Endothelial cell (in vitro differentiated cells): ENCODE measurements around the gene KCTD2. TPM values are rescaled to one million over a fixed set of nuclear protein-coding genes. Genes with fewer than 3 reads are reported as not detected.

Experiments
- DNase-seq: peaks from one replicate; pipeline ENCODE4 v3.0.0; 2021; ENCODE audit warnings: low spot score
- H3K27ac Mint-ChIP-seq: one replicate; pipeline ENCODE4 v1.8.0; 2021; ENCODE audit warnings: mixed read lengths, inconsistent platforms; ENCODE audit not compliant: unreplicated experiment
- H3K27me3 Mint-ChIP-seq: one replicate; pipeline ENCODE4 v1.8.0; 2021; ENCODE audit warnings: mild to moderate bottlenecking, moderate library complexity, mixed read lengths, inconsistent platforms; ENCODE audit not compliant: unreplicated experiment
- H3K36me3 Mint-ChIP-seq: one replicate; pipeline ENCODE4 v1.8.0; 2021; ENCODE audit warnings: mild to moderate bottlenecking, low read depth, mixed read lengths, inconsistent platforms; ENCODE audit not compliant: unreplicated experiment
- H3K4me1 Mint-ChIP-seq: one replicate; pipeline ENCODE4 v1.8.0; 2021; ENCODE audit warnings: mild to moderate bottlenecking, mixed read lengths, inconsistent platforms; ENCODE audit not compliant: unreplicated experiment
- H3K4me3 Mint-ChIP-seq: one replicate; pipeline ENCODE4 v1.8.0; 2021; ENCODE audit warnings: mild to moderate bottlenecking, mixed read lengths, inconsistent platforms; ENCODE audit not compliant: unreplicated experiment
- H3K9me3 Mint-ChIP-seq: one replicate; pipeline ENCODE4 v1.8.0; 2021; ENCODE audit warnings: mixed read lengths, inconsistent platforms; ENCODE audit not compliant: unreplicated experiment
- long read RNA-seq: library from polyadenylated mRNA; unstranded; transcript quantifications from one replicate; pipeline ENCODE4 v2.0.0, GENCODE V29; 2020; ENCODE audit not compliant: unreplicated experiment
- total RNA-seq: library from RNA; stranded (reverse); fragmentation: NEBNext Ultra II Directional; extraction: Animal tissue kit (Norgen Biotek cat#: 25700); gene quantifications from one replicate; pipeline ENCODE4 v1.2.1, GENCODE V29; 2021; ENCODE audit not compliant: unreplicated experiment
- TF ChIP-seq, protein P1 (sequence below): fragments of 200-600 bp; sonication (generic); IDR thresholded peaks from one replicate; pipeline ENCODE4 v1.5.0; 2021; ENCODE audit warnings: antibody characterized with exemption; ENCODE audit not compliant: unreplicated experiment

KCTD2 gene, protein sequence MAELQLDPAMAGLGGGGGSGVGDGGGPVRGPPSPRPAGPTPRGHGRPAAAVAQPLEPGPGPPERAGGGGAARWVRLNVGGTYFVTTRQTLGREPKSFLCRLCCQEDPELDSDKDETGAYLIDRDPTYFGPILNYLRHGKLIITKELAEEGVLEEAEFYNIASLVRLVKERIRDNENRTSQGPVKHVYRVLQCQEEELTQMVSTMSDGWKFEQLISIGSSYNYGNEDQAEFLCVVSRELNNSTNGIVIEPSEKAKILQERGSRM
- 33.5 TPM for total RNA-seq
- long read RNA-seq, partial matches to known transcripts, result 0 of 1 reads
- long read RNA-seq, other reads (novel, unspliced or antisense), result 1 of 1 reads

DNA sequence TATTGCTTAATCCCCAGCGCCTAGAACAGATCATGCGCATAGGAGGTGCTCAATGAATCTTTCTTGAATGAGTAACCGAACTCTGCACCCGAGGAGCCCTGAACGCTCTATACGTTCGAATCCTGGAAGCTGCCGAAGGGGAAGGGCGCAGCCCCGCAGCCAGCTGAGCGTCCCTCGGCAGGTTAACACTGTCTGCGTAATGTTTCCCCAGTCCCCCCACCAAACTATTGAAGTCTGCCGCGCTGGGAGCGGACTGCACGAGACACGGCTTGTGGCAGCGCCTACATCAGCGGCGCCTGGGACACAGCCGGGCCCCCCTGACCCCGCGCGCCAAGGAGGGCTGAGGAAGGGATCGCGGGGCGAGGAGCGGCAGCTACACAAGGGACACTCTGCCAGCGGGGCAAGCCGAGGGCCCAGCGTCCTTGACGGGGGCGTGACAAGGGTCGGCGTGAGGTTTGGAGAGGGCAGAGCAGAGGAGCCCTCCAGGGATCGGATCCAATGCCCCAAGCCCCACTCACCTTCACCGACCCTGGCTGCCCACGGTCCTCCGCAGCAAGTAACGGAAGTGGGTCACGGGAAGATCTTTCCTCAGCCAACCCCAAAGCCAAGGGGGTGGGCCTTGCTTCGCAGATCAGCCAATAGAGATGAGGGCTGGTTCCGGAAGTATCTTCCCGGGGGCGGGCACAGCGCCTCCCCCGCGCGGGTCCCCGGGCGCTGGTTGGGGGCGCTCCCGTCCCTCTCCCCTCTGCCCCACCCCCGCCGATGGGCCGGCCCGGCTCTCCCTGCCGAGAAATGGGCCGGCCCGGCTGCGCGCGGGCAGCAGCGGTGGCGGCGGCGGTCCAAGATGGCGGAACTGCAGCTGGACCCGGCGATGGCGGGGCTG, at the start of gene KCTD2, which contains the start of gene ATP5PD:
Gene KCTD2, plus strand, starts transcription at position 819 of the 883 bp plus-strand sequence. Its CDS starts 26 bp downstream, at position 845.
Gene ATP5PD, minus strand, starts transcription at position 563 of the 883 bp plus-strand sequence. CDS start 4,319 bp downstream, outside the sequence.
- Mint-ChIP-seq H3K9me3 (no peaks in the 10 kb centered on the region), H3K27me3 (peaks cover 2% of the 10 kb centered on the region)
- TF ChIP-seq, protein P1, sequence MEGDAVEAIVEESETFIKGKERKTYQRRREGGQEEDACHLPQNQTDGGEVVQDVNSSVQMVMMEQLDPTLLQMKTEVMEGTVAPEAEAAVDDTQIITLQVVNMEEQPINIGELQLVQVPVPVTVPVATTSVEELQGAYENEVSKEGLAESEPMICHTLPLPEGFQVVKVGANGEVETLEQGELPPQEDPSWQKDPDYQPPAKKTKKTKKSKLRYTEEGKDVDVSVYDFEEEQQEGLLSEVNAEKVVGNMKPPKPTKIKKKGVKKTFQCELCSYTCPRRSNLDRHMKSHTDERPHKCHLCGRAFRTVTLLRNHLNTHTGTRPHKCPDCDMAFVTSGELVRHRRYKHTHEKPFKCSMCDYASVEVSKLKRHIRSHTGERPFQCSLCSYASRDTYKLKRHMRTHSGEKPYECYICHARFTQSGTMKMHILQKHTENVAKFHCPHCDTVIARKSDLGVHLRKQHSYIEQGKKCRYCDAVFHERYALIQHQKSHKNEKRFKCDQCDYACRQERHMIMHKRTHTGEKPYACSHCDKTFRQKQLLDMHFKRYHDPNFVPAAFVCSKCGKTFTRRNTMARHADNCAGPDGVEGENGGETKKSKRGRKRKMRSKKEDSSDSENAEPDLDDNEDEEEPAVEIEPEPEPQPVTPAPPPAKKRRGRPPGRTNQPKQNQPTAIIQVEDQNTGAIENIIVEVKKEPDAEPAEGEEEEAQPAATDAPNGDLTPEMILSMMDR, result no peak

DNA sequence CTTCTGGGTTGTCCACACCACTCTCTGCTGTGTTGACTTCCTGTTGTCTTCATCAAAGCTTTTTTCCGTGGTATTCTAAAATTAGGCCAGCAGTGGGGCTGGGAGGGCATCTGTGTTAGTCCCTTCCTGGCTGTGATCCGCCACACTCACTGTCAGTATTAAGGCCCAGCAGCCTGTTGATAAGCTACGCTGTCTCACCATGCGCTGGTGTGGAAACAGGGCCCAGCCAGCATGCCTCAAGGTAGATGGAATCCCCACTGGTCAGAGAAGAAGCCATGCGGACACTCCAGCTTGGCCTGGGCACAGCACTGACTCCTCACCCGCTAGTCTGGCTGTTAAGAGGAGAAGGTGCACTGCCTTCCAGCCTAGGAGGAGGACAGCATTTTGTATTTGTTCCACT, 48.2 kb upstream of the KCTD2 start:
- H3K4me3 Mint-ChIP-seq, result no peak overlapping the region
- no peak overlapping the region for H3K27ac Mint-ChIP-seq
- no peaks in the 10 kb centered on the region for H3K27me3 Mint-ChIP-seq

More for the DNA sequence above, at the start of gene KCTD2, which contains the start of gene ATP5PD:
- Mint-ChIP-seq H3K4me1 (peaks cover 41% of the 10 kb centered on the region), H3K27ac (peak within 1 kb of the TSS; percentile 85), H3K4me3 (peak within 1 kb of the TSS; percentile 99), H3K36me3 (peaks cover 5% of the 10 kb centered on the region)
- peak; percentile 94 for DNase-seq

DNA sequence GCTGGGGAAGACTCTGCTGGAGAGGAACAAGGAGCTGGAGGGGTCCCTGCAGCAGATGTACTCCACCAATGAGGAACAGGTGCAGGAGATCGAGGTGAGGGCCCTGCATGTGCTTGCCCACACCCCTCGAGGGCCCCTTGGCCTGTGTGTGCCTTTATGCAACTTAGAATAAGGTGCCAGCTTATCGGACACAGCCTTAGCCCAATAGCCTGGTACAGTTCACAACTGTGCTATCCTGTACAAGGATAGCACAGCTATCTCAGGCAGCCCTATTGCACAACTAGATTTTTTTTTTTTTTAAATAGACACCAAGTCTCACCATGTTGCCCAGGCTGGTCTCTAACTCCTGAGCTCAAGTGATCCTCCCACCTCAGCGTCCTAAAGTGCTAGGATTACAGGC, 47.5 kb upstream of the KCTD2 start:
- TF ChIP-seq, protein P1, result no peak
- no peaks in the 10 kb centered on the region for H3K9me3 Mint-ChIP-seq
- no peak for DNase-seq
- H3K4me1 Mint-ChIP-seq, result peaks cover 9% of the 10 kb centered on the region
- H3K36me3 Mint-ChIP-seq, result peaks cover 15% of the 10 kb centered on the region
- H3K27ac Mint-ChIP-seq, result no peak overlapping the region
- no peak overlapping the region for H3K4me3 Mint-ChIP-seq
- no peaks in the 10 kb centered on the region for H3K27me3 Mint-ChIP-seq

More for the DNA sequence above, 48.2 kb upstream of the KCTD2 start:
- DNase-seq, result no peak
- TF ChIP-seq, protein P1, result no peak
- Mint-ChIP-seq H3K36me3 (peaks cover 10% of the 10 kb centered on the region), H3K4me1 (peaks cover 9% of the 10 kb centered on the region), H3K9me3 (no peaks in the 10 kb centered on the region)

DNA sequence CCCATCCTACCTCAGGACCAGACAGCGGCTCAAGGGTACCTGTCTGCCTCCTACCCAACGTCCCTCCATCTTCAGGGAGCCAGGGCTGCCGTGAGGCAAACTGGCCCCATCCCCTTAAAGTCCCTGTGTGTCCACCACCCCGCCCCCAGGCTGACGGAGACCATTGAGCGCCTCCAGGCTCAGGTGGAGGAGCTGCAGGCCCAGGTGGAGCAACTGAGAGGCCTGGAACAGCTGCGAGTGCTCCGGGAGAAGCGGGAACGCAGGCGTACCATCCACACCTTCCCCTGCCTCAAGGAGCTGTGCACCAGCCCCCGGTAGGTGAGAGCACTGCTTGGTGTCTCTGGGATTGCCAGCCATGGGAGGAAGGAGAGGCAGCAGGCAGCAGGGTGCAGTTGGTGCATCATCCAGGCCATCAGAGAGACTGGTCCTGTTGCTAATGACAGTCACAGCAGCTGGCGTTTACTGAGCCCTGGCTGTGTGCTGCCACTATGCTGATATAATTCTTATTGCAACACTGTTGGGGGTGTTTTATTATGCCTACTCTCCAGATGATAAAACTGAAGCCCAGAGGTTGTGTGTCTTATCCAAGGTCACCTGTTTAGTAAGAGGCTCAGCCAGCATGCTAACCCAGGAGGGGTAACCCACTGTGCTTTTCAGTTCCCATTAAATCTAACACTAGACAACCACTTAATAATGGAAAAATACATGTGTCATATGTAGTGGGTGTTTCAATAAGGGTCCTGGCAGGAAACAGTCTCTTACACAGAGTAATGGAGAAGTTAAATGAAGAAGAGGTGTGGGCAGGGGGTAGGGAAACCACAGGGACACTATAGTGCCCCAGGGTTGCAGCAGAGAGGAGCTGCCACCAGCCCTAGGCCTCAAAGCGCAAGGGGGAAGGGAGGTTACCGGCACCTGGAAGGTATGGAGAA, 44.8 kb upstream of the KCTD2 start:
- Mint-ChIP-seq H3K36me3 (peaks cover 25% of the 10 kb centered on the region), H3K27ac (no peak overlapping the region), H3K4me1 (peaks cover 9% of the 10 kb centered on the region), H3K27me3 (no peaks in the 10 kb centered on the region), H3K4me3 (peak overlapping the region; percentile 12), H3K9me3 (no peaks in the 10 kb centered on the region)
- no peak for DNase-seq
- TF ChIP-seq, protein P1, result no peak
